Neural cell (in vitro differentiated cells): ENCODE measurements around the gene MYBPC1. TPM values are rescaled to one million over a fixed set of nuclear protein-coding genes. Genes with fewer than 3 reads are reported as not detected.

ENCODE experiments used
- H2AFZ ChIP-seq: fragments of 200-600, 300-800 bp; sonication (generic), shearing (Covaris generic); 2 replicates; pipeline ENCODE4 v1.6.0; 2014; ENCODE audit warnings: low read depth, mild to moderate bottlenecking, antibody characterized with exemption, low read length, moderate library complexity
- H3F3A ChIP-seq: fragments of 200-600 bp; shearing (Covaris generic); 2 replicates; pipeline ENCODE4 v1.6.1; 2016; ENCODE audit warnings: mild to moderate bottlenecking, moderate library complexity, mixed read lengths, antibody characterized with exemption, low read length; ENCODE audit not compliant: insufficient read depth, poor library complexity, severe bottlenecking
- H3K27ac ChIP-seq: fragments of 200-600, 300-800 bp; sonication (generic), shearing (Covaris generic); 2 replicates; pipeline ENCODE4 v1.5.1; 2014; ENCODE audit warnings: mild to moderate bottlenecking, low read length, moderate library complexity
- H3K27me3 ChIP-seq: fragments of 300-800, 200-600 bp; sonication (generic), shearing (Covaris generic); 2 replicates; pipeline ENCODE4 v1.6.0; 2014; ENCODE audit warnings: mild to moderate bottlenecking, low read depth, low read length, moderate library complexity; ENCODE audit not compliant: insufficient read depth
- H3K36me3 ChIP-seq: fragments of 300-800, 200-600 bp; sonication (generic), shearing (Covaris generic); 2 replicates; pipeline ENCODE4 v1.5.1; 2014; ENCODE audit warnings: mild to moderate bottlenecking, antibody characterized with exemption, low read length, moderate library complexity; ENCODE audit not compliant: insufficient read depth
- H3K4me2 ChIP-seq: fragments of 300-800, 200-600 bp; sonication (generic), shearing (Covaris generic); 2 replicates; pipeline ENCODE4 v1.6.0; 2014; ENCODE audit warnings: mild to moderate bottlenecking, low read length
- H3K4me3 ChIP-seq: fragments of 300-800, 200-600 bp; sonication (generic), shearing (Covaris generic); 2 replicates; pipeline ENCODE4 v1.5.1; 2014; ENCODE audit warnings: mild to moderate bottlenecking, low read length, moderate library complexity
- H3K79me2 ChIP-seq: fragments of 200-600 bp; shearing (Covaris generic); replicated peaks from 2 replicates; pipeline ENCODE4 v1.6.0; 2014; ENCODE audit warnings: mild to moderate bottlenecking, low read length, moderate library complexity; ENCODE audit not compliant: insufficient read depth
- H3K9ac ChIP-seq: fragments of 300-800, 200-600 bp; sonication (generic), shearing (Covaris generic); 2 replicates; pipeline ENCODE4 v1.6.1; 2016; ENCODE audit warnings: mild to moderate bottlenecking, low read length, mixed read lengths
- H3K9me2 ChIP-seq: fragments of 200-600 bp; shearing (Covaris generic); 2 replicates; pipeline ENCODE4 v1.6.1; 2016; ENCODE audit warnings: mild to moderate bottlenecking, low read length, mixed read lengths; ENCODE audit not compliant: insufficient read depth
- H3K9me3 ChIP-seq: fragments of 200-600, 300-800 bp; sonication (generic), shearing (Covaris generic); 2 replicates; pipeline ENCODE4 v1.6.1; 2016; ENCODE audit warnings: mild to moderate bottlenecking, mixed run types, low read length, moderate library complexity, mixed read lengths
- H4K20me1 ChIP-seq: fragments of 200-600 bp; shearing (Covaris generic); 2 replicates; pipeline ENCODE4 v1.6.1; 2016; ENCODE audit warnings: mild to moderate bottlenecking, mixed run types; ENCODE audit not compliant: insufficient read depth
- EP300 ChIP-seq: fragments of 450-650 bp; conservative IDR thresholded peaks from 2 replicates; pipeline ENCODE4 v1.6.1; 2014; ENCODE audit warnings: antibody characterized with exemption, mild to moderate bottlenecking, moderate library complexity; ENCODE audit not compliant: poor library complexity, severe bottlenecking
- EZH2 ChIP-seq: fragments of 200-600, 300-800 bp; shearing (Covaris generic), sonication (generic); IDR thresholded peaks from 2 replicates; pipeline ENCODE4 v1.6.1; 2014; ENCODE audit warnings: antibody characterized with exemption, low read length, borderline replicate concordance, mild to moderate bottlenecking; ENCODE audit not compliant: insufficient read depth, poor library complexity, severe bottlenecking
- MXI1 ChIP-seq: fragments of 450-650 bp; conservative IDR thresholded peaks from 2 replicates; pipeline ENCODE4 v1.6.1; 2014; ENCODE audit warnings: antibody characterized with exemption, mild to moderate bottlenecking; ENCODE audit not compliant: poor library complexity, severe bottlenecking
- POLR2AphosphoS5 ChIP-seq: IDR thresholded peaks from 2 replicates; pipeline ENCODE4 v1.6.1; 2012
- RAD21 ChIP-seq: fragments of 450-650 bp; conservative IDR thresholded peaks from 2 replicates; pipeline ENCODE4 v1.6.1; 2014; ENCODE audit warnings: antibody characterized with exemption, mild to moderate bottlenecking, moderate library complexity
- SMC3 ChIP-seq: fragments of 450-650 bp; conservative IDR thresholded peaks from 2 replicates; pipeline ENCODE4 v1.6.1; 2014; ENCODE audit warnings: antibody characterized with exemption, mild to moderate bottlenecking, moderate library complexity; ENCODE audit not compliant: poor library complexity
- TAF1 ChIP-seq: IDR thresholded peaks from 2 replicates; pipeline ENCODE4 v1.6.1; 2012; ENCODE audit warnings: low read depth
- polyA plus RNA-seq: library from polyadenylated mRNA; depleted of rRNA; stranded (reverse); fragments of >200 nt; gene quantifications from 2 replicates; pipeline ENCODE4 v1.2.3, GENCODE V29; 2014
- TF ChIP-seq, protein P1 (sequence below): IDR thresholded peaks from 2 replicates; pipeline ENCODE4 v1.6.1; 2012; ENCODE audit warnings: borderline replicate concordance
- TF ChIP-seq, protein P2 (sequence below): fragments of 450-650 bp; IDR thresholded peaks from 2 replicates; pipeline ENCODE4 v1.5.1; 2014; ENCODE audit warnings: antibody characterized with exemption, mild to moderate bottlenecking, moderate library complexity; ENCODE audit not compliant: poor library complexity, severe bottlenecking

Gene MYBPC1
- polyA plus RNA-seq, 1 donor from 2014 or later = not detected

DNA sequence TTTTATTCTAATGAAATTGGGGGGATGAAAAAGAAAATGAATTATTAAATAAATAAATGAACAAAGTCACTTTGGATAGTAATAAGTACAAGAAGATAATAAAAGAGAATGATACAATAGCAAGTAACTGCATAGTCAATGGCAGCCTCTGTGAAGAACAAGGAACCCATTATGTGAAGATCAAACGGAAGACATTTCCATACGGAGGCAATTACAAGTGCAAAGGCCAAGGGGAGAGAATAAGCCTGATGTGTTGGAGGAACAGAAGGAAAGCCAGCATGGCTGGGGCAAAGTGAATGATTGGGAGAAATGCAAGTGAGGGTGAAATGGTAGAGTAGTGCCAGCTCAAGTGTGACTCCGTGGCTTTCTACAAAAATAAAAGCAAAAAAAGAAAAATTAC is 58.7 kb downstream of the MYBPC1 start:
- Histone ChIP-seq H3K27me3 (no peaks in the 10 kb centered on the region), H3K27ac (no peak overlapping the region), H3K4me2 (no peak overlapping the region), H3K36me3 (no peaks in the 10 kb centered on the region), H3K9ac (no peak overlapping the region), H3K9me3 (no peaks in the 10 kb centered on the region), H2AFZ (no peak overlapping the region), H4K20me1 (no peaks in the 10 kb centered on the region), H3F3A (no peaks in the 10 kb centered on the region), H3K9me2 (no peaks in the 10 kb centered on the region), H3K4me3 (no peak overlapping the region), H3K79me2 (no peaks in the 10 kb centered on the region)
- TF ChIP-seq POLR2AphosphoS5 (no peak), EP300 (no peak), MXI1 (no peak), TAF1 (no peak), SMC3 (no peak), RAD21 (no peak), EZH2 (no peak)
- TF ChIP-seq, protein P1, sequence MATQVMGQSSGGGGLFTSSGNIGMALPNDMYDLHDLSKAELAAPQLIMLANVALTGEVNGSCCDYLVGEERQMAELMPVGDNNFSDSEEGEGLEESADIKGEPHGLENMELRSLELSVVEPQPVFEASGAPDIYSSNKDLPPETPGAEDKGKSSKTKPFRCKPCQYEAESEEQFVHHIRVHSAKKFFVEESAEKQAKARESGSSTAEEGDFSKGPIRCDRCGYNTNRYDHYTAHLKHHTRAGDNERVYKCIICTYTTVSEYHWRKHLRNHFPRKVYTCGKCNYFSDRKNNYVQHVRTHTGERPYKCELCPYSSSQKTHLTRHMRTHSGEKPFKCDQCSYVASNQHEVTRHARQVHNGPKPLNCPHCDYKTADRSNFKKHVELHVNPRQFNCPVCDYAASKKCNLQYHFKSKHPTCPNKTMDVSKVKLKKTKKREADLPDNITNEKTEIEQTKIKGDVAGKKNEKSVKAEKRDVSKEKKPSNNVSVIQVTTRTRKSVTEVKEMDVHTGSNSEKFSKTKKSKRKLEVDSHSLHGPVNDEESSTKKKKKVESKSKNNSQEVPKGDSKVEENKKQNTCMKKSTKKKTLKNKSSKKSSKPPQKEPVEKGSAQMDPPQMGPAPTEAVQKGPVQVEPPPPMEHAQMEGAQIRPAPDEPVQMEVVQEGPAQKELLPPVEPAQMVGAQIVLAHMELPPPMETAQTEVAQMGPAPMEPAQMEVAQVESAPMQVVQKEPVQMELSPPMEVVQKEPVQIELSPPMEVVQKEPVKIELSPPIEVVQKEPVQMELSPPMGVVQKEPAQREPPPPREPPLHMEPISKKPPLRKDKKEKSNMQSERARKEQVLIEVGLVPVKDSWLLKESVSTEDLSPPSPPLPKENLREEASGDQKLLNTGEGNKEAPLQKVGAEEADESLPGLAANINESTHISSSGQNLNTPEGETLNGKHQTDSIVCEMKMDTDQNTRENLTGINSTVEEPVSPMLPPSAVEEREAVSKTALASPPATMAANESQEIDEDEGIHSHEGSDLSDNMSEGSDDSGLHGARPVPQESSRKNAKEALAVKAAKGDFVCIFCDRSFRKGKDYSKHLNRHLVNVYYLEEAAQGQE = no peak
- TF ChIP-seq, protein P2, sequence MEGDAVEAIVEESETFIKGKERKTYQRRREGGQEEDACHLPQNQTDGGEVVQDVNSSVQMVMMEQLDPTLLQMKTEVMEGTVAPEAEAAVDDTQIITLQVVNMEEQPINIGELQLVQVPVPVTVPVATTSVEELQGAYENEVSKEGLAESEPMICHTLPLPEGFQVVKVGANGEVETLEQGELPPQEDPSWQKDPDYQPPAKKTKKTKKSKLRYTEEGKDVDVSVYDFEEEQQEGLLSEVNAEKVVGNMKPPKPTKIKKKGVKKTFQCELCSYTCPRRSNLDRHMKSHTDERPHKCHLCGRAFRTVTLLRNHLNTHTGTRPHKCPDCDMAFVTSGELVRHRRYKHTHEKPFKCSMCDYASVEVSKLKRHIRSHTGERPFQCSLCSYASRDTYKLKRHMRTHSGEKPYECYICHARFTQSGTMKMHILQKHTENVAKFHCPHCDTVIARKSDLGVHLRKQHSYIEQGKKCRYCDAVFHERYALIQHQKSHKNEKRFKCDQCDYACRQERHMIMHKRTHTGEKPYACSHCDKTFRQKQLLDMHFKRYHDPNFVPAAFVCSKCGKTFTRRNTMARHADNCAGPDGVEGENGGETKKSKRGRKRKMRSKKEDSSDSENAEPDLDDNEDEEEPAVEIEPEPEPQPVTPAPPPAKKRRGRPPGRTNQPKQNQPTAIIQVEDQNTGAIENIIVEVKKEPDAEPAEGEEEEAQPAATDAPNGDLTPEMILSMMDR = no peak

DNA sequence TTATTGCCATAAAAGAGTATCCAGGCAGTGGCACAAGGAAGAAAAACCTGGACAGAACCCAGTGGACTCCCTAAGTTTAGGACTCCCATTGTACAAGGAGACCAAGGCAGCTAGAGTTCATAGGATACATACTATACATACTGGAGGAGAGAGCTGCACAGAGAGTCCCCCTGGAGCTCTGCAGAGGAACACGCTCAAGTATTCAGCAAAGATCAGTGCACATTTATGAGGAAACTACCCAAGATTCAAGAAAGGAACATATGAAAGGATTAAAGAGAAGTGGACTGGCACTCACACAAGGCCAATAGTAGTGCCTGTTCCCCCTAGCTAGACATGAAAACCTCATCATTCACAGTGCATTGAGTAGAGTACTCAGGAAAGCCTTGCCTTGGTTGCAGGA is 59.7 kb downstream of the MYBPC1 start:
- Histone ChIP-seq H3K9me3 (no peaks in the 10 kb centered on the region), H3K27me3 (no peaks in the 10 kb centered on the region), H3K27ac (no peak overlapping the region), H3K9ac (no peak overlapping the region), H3F3A (no peaks in the 10 kb centered on the region), H4K20me1 (no peaks in the 10 kb centered on the region), H3K36me3 (no peaks in the 10 kb centered on the region), H3K79me2 (no peaks in the 10 kb centered on the region), H2AFZ (no peak overlapping the region), H3K9me2 (no peaks in the 10 kb centered on the region), H3K4me3 (no peak overlapping the region), H3K4me2 (no peak overlapping the region)
- TF ChIP-seq TAF1 = no peak
- no peak for TF ChIP-seq RAD21
- no peak for TF ChIP-seq EZH2
- no peak for TF ChIP-seq SMC3
- TF ChIP-seq POLR2AphosphoS5 = no peak

DNA sequence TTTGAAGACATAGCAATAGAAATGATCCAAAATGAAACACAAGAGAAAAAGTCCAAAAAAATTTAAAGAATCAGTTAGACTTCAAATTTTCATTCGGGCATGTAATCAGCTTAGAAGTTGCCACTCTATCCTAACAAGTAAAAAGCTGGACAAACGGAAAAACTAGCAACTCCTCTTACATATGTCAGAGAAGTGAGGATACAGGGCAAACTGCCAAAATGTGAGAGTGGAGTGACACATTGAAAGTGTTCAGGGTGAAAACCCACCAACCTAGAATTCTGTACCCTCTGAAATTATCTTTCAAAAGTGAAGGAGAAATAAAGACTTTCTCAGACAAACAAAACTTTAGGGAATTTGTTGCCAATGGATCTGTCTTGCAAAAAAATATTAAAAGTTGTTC is 60.6 kb downstream of the MYBPC1 start:
- no peak overlapping the region for H2AFZ ChIP-seq

More for the DNA sequence above, 60.6 kb downstream of the MYBPC1 start:
- Histone ChIP-seq H3F3A (no peaks in the 10 kb centered on the region), H3K9me3 (no peaks in the 10 kb centered on the region), H3K4me2 (no peak overlapping the region), H3K36me3 (no peaks in the 10 kb centered on the region), H3K27me3 (no peaks in the 10 kb centered on the region), H4K20me1 (no peaks in the 10 kb centered on the region), H3K27ac (no peak overlapping the region), H3K79me2 (no peaks in the 10 kb centered on the region), H3K9ac (no peak overlapping the region), H3K4me3 (no peak overlapping the region), H3K9me2 (no peaks in the 10 kb centered on the region)
- no peak for TF ChIP-seq MXI1
- TF ChIP-seq, protein P1 = no peak
- no peak for TF ChIP-seq POLR2AphosphoS5
- no peak for TF ChIP-seq EZH2
- no peak for TF ChIP-seq RAD21
- TF ChIP-seq, protein P2 = no peak
- no peak for TF ChIP-seq TAF1
- no peak for TF ChIP-seq SMC3
- TF ChIP-seq EP300 = no peak
